GM13976 (cell line): ENCODE results near the gene EPHA10.
A peak's percentile ranks its signal among the peaks of the same experiment; 100 is the strongest.

ENCODE experiments used
- DNase-seq: peaks from one replicate; pipeline ENCODE4 v3.0.0; 2012; ENCODE audit warnings: low spot score
- CTCF ChIP-seq: IDR thresholded peaks from 2 replicates; pipeline ENCODE4 v1.5.1; 2012; ENCODE audit warnings: borderline replicate concordance, mild to moderate bottlenecking; ENCODE audit not compliant: insufficient read depth; ENCODE audit errors: extremely low read depth, missing control alignments, control extremely low read depth
- in situ Hi-C: fragments of 300-500 bp; cut with MboI; formaldehyde crosslinking; loops from one replicate; pipeline ENCODE4 v1.12.0; 2022; ENCODE audit warnings: low sequenced_read_pairs, mixed read lengths, inconsistent platforms; ENCODE audit not compliant: unreplicated experiment

Gene EPHA10

GRCh38 chr1:37759451-37759850 lies 5.5 kb downstream of the EPHA10 start:
- no peak for DNase-seq
- no peak for TF ChIP-seq CTCF
- in situ Hi-C loops: no loop called here

GRCh38 chr1:37755951-37756560 lies 8.9 kb downstream of the EPHA10 start:
- DNase-seq: no peak
- TF ChIP-seq CTCF: no peak
- in situ Hi-C loops: no loop called here

GRCh38 chr1:37755290-37755689 lies 9.6 kb downstream of the EPHA10 start:
- in situ Hi-C loops: no loop called here
- TF ChIP-seq CTCF: no peak
- DNase-seq: peak; percentile 59

DNA sequence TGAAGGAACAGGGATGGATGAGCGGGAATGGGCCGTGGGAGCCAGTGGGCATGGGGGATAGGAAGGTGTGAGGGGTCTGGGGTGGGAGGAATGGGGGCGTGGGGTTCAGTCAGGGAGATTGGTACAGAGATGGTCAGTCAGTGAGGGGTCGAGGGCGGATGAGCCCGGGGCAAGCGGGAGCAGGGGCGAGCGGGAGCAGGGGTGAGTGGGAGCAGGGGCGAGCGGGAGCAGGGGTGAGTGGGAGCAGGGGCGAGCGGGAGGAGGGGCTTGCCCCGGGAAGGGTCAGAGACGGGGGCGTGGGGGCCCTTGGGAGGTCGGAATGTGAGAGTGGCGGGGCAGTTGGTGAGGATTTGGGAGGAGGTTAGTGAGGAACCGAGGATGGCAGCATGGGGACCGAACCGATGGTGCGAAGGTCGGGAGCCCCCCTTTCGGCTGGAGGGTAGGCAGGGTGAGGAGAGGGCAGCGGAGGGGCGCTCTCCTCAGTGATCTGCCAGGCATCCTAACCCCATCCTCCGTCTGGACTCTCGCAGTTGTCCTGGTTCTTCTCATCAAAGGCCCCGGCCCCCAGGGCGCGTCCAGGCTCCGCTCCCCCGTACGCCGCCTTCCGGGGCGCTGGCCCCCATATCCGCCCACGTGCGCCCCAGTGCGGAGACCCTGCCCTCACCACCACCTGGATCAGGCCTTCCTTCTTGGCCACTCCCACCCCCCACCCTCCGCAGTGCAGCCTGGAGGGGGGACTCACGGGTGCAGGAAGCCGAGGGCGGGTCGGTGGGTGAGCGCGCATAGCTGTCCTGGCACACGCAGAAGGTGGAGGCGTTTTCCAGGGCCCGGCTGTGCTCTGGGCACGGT lies 11.2 kb downstream of the EPHA10 start:
- no peak for TF ChIP-seq CTCF
- DNase-seq: no peak
- in situ Hi-C loops: no loop called here

DNA sequence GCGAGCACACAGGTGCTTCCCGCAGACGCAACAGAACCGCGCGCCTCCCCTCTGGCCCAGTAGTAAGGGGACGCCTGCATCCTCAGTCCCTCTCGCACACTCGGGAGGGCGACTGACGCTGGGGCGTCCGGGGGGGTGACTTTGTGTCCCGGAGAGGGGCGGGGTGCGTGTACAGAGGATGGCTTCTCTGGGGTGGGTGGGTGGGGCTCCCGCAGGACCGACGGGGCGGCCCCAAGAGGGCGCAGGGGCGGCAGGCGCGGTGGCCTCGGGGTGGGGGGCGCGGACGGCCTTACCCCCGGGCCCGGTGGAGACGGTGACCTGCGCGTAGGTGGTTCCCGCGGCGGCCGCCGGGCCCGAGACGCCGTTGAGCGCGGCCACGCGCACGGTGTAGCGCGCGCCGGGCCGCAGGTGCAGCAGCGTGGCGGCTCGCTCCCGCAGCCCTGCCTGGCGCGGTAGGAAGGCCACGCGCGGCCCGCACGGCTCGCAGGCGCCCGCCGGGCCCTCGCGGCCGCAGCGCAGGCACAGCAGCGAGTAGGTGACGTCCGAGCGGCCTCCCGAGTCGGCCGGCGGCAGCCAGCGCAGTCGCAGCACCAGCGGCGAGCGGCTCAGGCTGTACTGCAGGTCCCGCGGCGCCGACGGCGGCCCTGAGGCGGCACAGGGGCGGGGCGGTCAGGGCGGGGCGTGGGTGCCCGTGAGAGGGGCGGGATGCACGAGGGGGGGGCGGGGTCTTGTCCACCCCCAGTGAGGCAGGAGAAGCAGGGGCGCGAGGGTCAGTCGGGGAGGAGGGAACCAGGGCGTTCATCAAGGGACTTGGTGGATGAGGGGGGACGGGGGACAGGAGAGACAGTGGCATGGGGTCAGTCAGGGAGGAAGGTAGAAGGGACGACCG lies 12.1 kb downstream of the EPHA10 start:
- no peak for TF ChIP-seq CTCF
- in situ Hi-C loops: no loop called here
- DNase-seq: peak; percentile 83

GRCh38 chr1:37752213-37752582 lies 12.7 kb downstream of the EPHA10 start:
- in situ Hi-C loops: no loop called here
- TF ChIP-seq CTCF: no peak
- DNase-seq: no peak
